Sigmoid colon (tissue), 4 donors: ENCODE results near the gene LONRF3.
"Not testable (repeated sequence)": the region's sequence is repeated elsewhere in the genome, so short reads cannot be mapped to it uniquely, and the experiment has no call there.

Source experiments
- EP300 ChIP-seq, 4 donors: sonication (generic); formaldehyde crosslinking; IDR thresholded peaks; one replicate each; pipeline ENCODE4 v1.6.1; 2017; ENCODE audit warnings: antibody characterized with exemption in 4 of 4
- POLR2A ChIP-seq, 2 donors: fragments of 450-650 bp; IDR thresholded peaks; one replicate each; pipeline ENCODE4 v1.6.1; 2016; ENCODE audit warnings: antibody characterized with exemption in 2 of 2, mild to moderate bottlenecking in 2 of 2, moderate library complexity in 2 of 2
- POLR2AphosphoS5 ChIP-seq, 4 donors: sonication (generic); formaldehyde crosslinking; IDR thresholded peaks; one replicate each; pipeline ENCODE4 v1.6.1; 2017; ENCODE audit warnings: antibody characterized with exemption in 4 of 4
- TF ChIP-seq, protein P1 (sequence below), 4 experiments: fragments of 450-650 bp in 3 of 4; fragments of 200-600 bp in 1 of 4; IDR thresholded peaks; one replicate each; pipeline ENCODE4 v1.5.1; 2016 to 2019; ENCODE audit warnings: antibody characterized with exemption in 4 of 4, mild to moderate bottlenecking in 3 of 4, moderate library complexity in 2 of 4

DNA sequence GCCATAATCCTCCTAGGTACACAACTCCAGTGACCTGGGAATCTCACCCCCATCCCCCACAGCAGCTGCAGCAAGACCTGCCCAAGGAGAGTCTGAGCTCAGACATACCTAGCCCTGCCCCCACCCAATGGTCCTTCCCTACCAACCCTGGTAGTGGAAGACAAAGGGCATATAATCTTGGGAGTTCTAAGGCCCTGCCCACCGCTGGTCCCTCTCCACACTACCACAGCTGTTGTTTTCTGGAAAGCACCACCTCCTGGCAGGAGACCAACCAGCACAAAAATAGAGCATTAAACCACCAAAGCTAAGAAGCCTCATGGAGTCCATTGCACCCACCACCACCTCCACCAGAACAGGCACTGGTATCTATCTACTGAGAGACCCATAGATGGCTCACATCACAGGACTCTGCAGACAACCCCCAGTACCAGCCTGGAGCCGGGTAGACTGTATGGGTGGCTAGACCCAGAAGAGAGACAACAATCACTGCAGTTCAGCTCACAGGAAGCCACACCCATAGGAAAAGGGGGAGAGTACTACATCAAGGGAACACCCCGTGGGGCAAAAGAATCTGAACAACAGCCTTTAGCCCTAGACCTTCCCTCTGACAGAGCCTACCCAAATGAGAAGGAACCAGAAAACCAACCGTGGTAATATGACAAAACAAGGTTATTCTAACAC, 18.2 kb downstream of the LONRF3 start:
- not testable (repeated sequence) for TF ChIP-seq EP300, POLR2A, POLR2AphosphoS5 (IDR thresholded peaks at IDR 0.05)
- TF ChIP-seq, protein P1, sequence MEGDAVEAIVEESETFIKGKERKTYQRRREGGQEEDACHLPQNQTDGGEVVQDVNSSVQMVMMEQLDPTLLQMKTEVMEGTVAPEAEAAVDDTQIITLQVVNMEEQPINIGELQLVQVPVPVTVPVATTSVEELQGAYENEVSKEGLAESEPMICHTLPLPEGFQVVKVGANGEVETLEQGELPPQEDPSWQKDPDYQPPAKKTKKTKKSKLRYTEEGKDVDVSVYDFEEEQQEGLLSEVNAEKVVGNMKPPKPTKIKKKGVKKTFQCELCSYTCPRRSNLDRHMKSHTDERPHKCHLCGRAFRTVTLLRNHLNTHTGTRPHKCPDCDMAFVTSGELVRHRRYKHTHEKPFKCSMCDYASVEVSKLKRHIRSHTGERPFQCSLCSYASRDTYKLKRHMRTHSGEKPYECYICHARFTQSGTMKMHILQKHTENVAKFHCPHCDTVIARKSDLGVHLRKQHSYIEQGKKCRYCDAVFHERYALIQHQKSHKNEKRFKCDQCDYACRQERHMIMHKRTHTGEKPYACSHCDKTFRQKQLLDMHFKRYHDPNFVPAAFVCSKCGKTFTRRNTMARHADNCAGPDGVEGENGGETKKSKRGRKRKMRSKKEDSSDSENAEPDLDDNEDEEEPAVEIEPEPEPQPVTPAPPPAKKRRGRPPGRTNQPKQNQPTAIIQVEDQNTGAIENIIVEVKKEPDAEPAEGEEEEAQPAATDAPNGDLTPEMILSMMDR (IDR thresholded peaks at IDR 0.05) = not testable (repeated sequence)
